BLaER1 (cell line): ENCODE results near the gene GALNT3.
A peak's percentile ranks its signal among the peaks of the same experiment; 100 is the strongest.

Experiments used
- H3K27ac ChIP-seq: shearing (Covaris generic); formaldehyde crosslinking; 2 replicates; pipeline ENCODE4 v1.8.1; 2022
- H3K27me3 ChIP-seq: shearing (Covaris generic); formaldehyde crosslinking; 2 replicates; pipeline ENCODE4 v1.8.1; 2022
- H3K36me3 ChIP-seq: shearing (Covaris generic); formaldehyde crosslinking; 2 replicates; pipeline ENCODE4 v1.8.1; 2022
- H3K4me1 ChIP-seq: shearing (Covaris generic); formaldehyde crosslinking; 2 replicates; pipeline ENCODE4 v1.8.1; 2022
- H3K4me2 ChIP-seq: shearing (Covaris generic); formaldehyde crosslinking; 2 replicates; pipeline ENCODE4 v1.8.1; 2022
- H3K4me3 ChIP-seq: shearing (Covaris generic); formaldehyde crosslinking; 2 replicates; pipeline ENCODE4 v1.8.1; 2022
- H3K9ac ChIP-seq: shearing (Covaris generic); formaldehyde crosslinking; 2 replicates; pipeline ENCODE4 v1.8.1; 2022
- H3K9me3 ChIP-seq: shearing (Covaris generic); formaldehyde crosslinking; 2 replicates; pipeline ENCODE4 v1.8.1; 2022
- H4K20me1 ChIP-seq: shearing (Covaris generic); formaldehyde crosslinking; 2 replicates; pipeline ENCODE4 v1.8.1; 2022
- Cebpa-rat ChIP-seq: shearing (Covaris generic); IDR thresholded peaks from 2 replicates; pipeline ENCODE4 v1.8.1; 2022

Gene GALNT3

GRCh38 chr2:165796819-165797530, 2.9 kb upstream of the GALNT3 start:
- H3K27ac ChIP-seq: no peak overlapping the region
- H3K9ac ChIP-seq: no peak overlapping the region
- no peaks in the 10 kb centered on the region for H3K36me3 ChIP-seq
- H3K4me3 ChIP-seq: no peak overlapping the region
- peaks cover 12% of the 10 kb centered on the region for H3K27me3 ChIP-seq
- peaks cover 3% of the 10 kb centered on the region; the same call in 1 of the 2 replicates for H3K9me3 ChIP-seq
- no peaks in the 10 kb centered on the region for H4K20me1 ChIP-seq
- peaks cover 36% of the 10 kb centered on the region for H3K4me1 ChIP-seq
- 0 out of 2 replicates have a peak overlapping the region, but pooled peaks have one; percentile 3 for H3K4me2 ChIP-seq
- TF ChIP-seq Cebpa-rat: no peak

- no peak overlapping the region for H3K27ac ChIP-seq
- no peaks in the 10 kb centered on the region for H4K20me1 ChIP-seq
- peaks cover 36% of the 10 kb centered on the region for H3K4me1 ChIP-seq
- peaks cover 3% of the 10 kb centered on the region; the same call in 1 of the 2 replicates for H3K9me3 ChIP-seq
- H3K9ac ChIP-seq: no peak overlapping the region
- H3K4me3 ChIP-seq: no peak overlapping the region
- no peak for TF ChIP-seq Cebpa-rat
- H3K36me3 ChIP-seq: no peaks in the 10 kb centered on the region
- H3K4me2 ChIP-seq: peak overlapping the region; percentile 97; the same call in 1 of the 2 replicates
- peaks cover 12% of the 10 kb centered on the region for H3K27me3 ChIP-seq
Observed at GRCh38 chr2:165796129-165796528, 2.1 kb upstream of the GALNT3 start.

- no peak for TF ChIP-seq Cebpa-rat
- no peaks in the 10 kb centered on the region for H3K36me3 ChIP-seq
- peak overlapping the region; percentile 97 for H3K4me2 ChIP-seq
- H3K4me3 ChIP-seq: peak overlapping the region; percentile 83
- H3K9ac ChIP-seq: 0 out of 2 replicates have a peak overlapping the region, but pooled peaks have one; percentile 79
- peaks cover 36% of the 10 kb centered on the region for H3K4me1 ChIP-seq
- H4K20me1 ChIP-seq: no peaks in the 10 kb centered on the region
- H3K9me3 ChIP-seq: no peaks in the 10 kb centered on the region
- peaks cover 12% of the 10 kb centered on the region for H3K27me3 ChIP-seq
- peak overlapping the region; percentile 89; the same call in 1 of the 2 replicates for H3K27ac ChIP-seq
Observed at GRCh38 chr2:165795011-165795410, 964 bp upstream of the GALNT3 start.

GRCh38 chr2:165794536-165794928, 485 bp upstream of the GALNT3 start:
- H3K4me2 ChIP-seq: peak overlapping the region; percentile 97
- H3K9ac ChIP-seq: peak overlapping the region; percentile 79
- no peaks in the 10 kb centered on the region for H3K9me3 ChIP-seq
- TF ChIP-seq Cebpa-rat: peak; percentile 81
- H3K4me3 ChIP-seq: peak overlapping the region; percentile 83
- H3K27ac ChIP-seq: peak overlapping the region; percentile 89
- no peaks in the 10 kb centered on the region for H3K36me3 ChIP-seq
- peaks cover 36% of the 10 kb centered on the region for H3K4me1 ChIP-seq
- H3K27me3 ChIP-seq: peaks cover 12% of the 10 kb centered on the region
- H4K20me1 ChIP-seq: no peaks in the 10 kb centered on the region

- Histone ChIP-seq H3K9me3 (no peaks in the 10 kb centered on the region), H3K9ac (peak overlapping the region; percentile 79), H3K27me3 (peaks cover 12% of the 10 kb centered on the region), H4K20me1 (no peaks in the 10 kb centered on the region), H3K27ac (peak overlapping the region; percentile 89), H3K4me1 (peaks cover 46% of the 10 kb centered on the region), H3K36me3 (no peaks in the 10 kb centered on the region), H3K4me2 (peak overlapping the region; percentile 97), H3K4me3 (peak overlapping the region; percentile 83)
- TF ChIP-seq Cebpa-rat: no peak
Observed at GRCh38 chr2:165793161-165793778, 777 bp downstream of the GALNT3 start.

- no peak overlapping the region for H3K4me2 ChIP-seq
- H3K4me1 ChIP-seq: peaks cover 48% of the 10 kb centered on the region
- no peak overlapping the region for H3K4me3 ChIP-seq
- no peak overlapping the region for H3K27ac ChIP-seq
- H3K36me3 ChIP-seq: no peaks in the 10 kb centered on the region
- H3K9me3 ChIP-seq: no peaks in the 10 kb centered on the region
- TF ChIP-seq Cebpa-rat: no peak
- no peaks in the 10 kb centered on the region for H4K20me1 ChIP-seq
- H3K27me3 ChIP-seq: peaks cover 12% of the 10 kb centered on the region
- no peak overlapping the region for H3K9ac ChIP-seq
Observed at GRCh38 chr2:165792104-165792454, 2.0 kb downstream of the GALNT3 start.

- H3K4me1 ChIP-seq: peaks cover 42% of the 10 kb centered on the region
- no peaks in the 10 kb centered on the region for H4K20me1 ChIP-seq
- H3K27ac ChIP-seq: no peak overlapping the region
- no peak for TF ChIP-seq Cebpa-rat
- H3K36me3 ChIP-seq: no peaks in the 10 kb centered on the region
- H3K4me2 ChIP-seq: no peak overlapping the region
- peaks cover 12% of the 10 kb centered on the region for H3K27me3 ChIP-seq
- no peak overlapping the region for H3K9ac ChIP-seq
- H3K9me3 ChIP-seq: no peaks in the 10 kb centered on the region
- H3K4me3 ChIP-seq: no peak overlapping the region
Observed at GRCh38 chr2:165791421-165792103, 2.5 kb downstream of the GALNT3 start.

- no peak overlapping the region for H3K4me3 ChIP-seq
- no peaks in the 10 kb centered on the region for H3K36me3 ChIP-seq
- no peak overlapping the region for H3K4me2 ChIP-seq
- no peak overlapping the region for H3K27ac ChIP-seq
- H3K9ac ChIP-seq: no peak overlapping the region
- peaks cover 12% of the 10 kb centered on the region for H3K27me3 ChIP-seq
- H3K4me1 ChIP-seq: peaks cover 31% of the 10 kb centered on the region
- H3K9me3 ChIP-seq: no peaks in the 10 kb centered on the region
- H4K20me1 ChIP-seq: no peaks in the 10 kb centered on the region
- no peak for TF ChIP-seq Cebpa-rat
Observed at GRCh38 chr2:165790466-165790865, 3.6 kb downstream of the GALNT3 start.

- Histone ChIP-seq H3K36me3 (peaks cover 6% of the 10 kb centered on the region), H3K4me1 (peaks cover 17% of the 10 kb centered on the region), H4K20me1 (no peaks in the 10 kb centered on the region), H3K27ac (no peak overlapping the region), H3K9ac (no peak overlapping the region), H3K27me3 (no peaks in the 10 kb centered on the region), H3K9me3 (no peaks in the 10 kb centered on the region), H3K4me2 (no peak overlapping the region), H3K4me3 (no peak overlapping the region)
- TF ChIP-seq Cebpa-rat: no peak
Observed at GRCh38 chr2:165787334-165787733, 6.7 kb downstream of the GALNT3 start.

GRCh38 chr2:165779706-165780105, 14.3 kb downstream of the GALNT3 start:
- peaks cover 10% of the 10 kb centered on the region for H3K4me1 ChIP-seq

More at GRCh38 chr2:165779706-165780105, 14.3 kb downstream of the GALNT3 start:
- H3K27ac ChIP-seq: no peak overlapping the region
- peaks cover 11% of the 10 kb centered on the region for H3K36me3 ChIP-seq
- no peaks in the 10 kb centered on the region for H4K20me1 ChIP-seq
- H3K4me2 ChIP-seq: no peak overlapping the region
- no peak overlapping the region for H3K4me3 ChIP-seq
- H3K9me3 ChIP-seq: peaks cover 18% of the 10 kb centered on the region
- no peak for TF ChIP-seq Cebpa-rat
- H3K27me3 ChIP-seq: no peaks in the 10 kb centered on the region
- no peak overlapping the region for H3K9ac ChIP-seq
